ENCODE results near the gene NECTIN1. TPM values are rescaled to one million over a fixed set of nuclear protein-coding genes. Genes with fewer than 3 reads are reported as not detected.

NECTIN1 gene
- total and polyA plus RNA-seq, 2 of the 4 experiments (the other 2 are of a cell fraction) = 2.3 to 4.2 TPM

DNA sequence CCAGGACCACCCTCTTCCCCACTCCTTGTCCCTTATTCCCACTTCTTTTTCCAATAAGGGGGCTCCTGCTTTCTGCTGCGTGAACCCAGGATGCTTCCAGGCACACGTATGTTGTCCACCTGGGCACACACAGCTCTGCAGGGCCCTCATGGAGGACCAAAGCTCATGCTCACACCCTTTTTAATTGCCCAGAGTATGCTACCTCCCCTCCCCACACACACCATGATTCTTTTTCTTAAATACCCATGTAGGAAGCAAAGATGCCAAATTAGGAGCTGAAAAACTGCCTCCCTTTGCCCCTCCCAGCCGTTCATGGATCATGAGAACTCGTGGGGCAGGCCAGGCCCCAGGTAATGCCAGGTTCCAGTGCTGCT is 5.1 kb downstream of the NECTIN1 start:
- Histone ChIP-seq H3K18ac (ENCODE audit: low read depth, low read length) (no peak overlapping the region), H3K27me3 (ENCODE audit: control insufficient read depth, insufficient read depth, low read length) (no peaks in the 10 kb centered on the region), H3K9me1 (ENCODE audit: insufficient read depth, low read length) (no peaks in the 10 kb centered on the region), H4K20me1 (ENCODE audit: insufficient read depth, low read length) (peaks cover 5% of the 10 kb centered on the region), H2BK15ac (ENCODE audit: low read depth, low read length) (no peak overlapping the region), H3K36me3 (ENCODE audit: control insufficient read depth, insufficient read depth, low read length) (no peaks in the 10 kb centered on the region), H2AFZ (replicated peaks; ENCODE audit: low read length, poor library complexity) (no peak overlapping the region), H3K4me1 (ENCODE audit: control insufficient read depth, insufficient read depth, low read length) (peaks cover 4% of the 10 kb centered on the region; the same call in 1 of the 2 replicates), H2BK120ac (ENCODE audit: low read depth, low read length) (no peak overlapping the region), H3K27ac (ENCODE audit: insufficient read depth, low read length) (no peak overlapping the region), H2AK9ac (replicated peaks; ENCODE audit: low read depth, low read length, poor library complexity) (no peak overlapping the region), H3K4me2 (ENCODE audit: low read depth, low read length) (no peak overlapping the region), H4K8ac (ENCODE audit: low read depth in 2 of 2, low read length in 2 of 2) (no peak overlapping the region), H2BK5ac (ENCODE audit: low read depth, low read length, poor library complexity, severe bottlenecking) (no peak overlapping the region), H2AK5ac (ENCODE audit: low read depth, low read length) (no peak overlapping the region), H3K9ac (ENCODE audit: low read depth, low read length) (no peak overlapping the region), H4K91ac (ENCODE audit: insufficient read depth, low read depth, low read length) (no peak overlapping the region), H3K4me3 (ENCODE audit: insufficient read depth, low read depth, low read length) (no peak overlapping the region), H3K79me1 (ENCODE audit: low read depth in 1 of 2, low read length in 2 of 2) (no peaks in the 10 kb centered on the region), H2BK20ac (ENCODE audit: low read depth, low read length) (no peak overlapping the region), H3K23ac (ENCODE audit: low read depth, low read length) (no peak overlapping the region), H4K5ac (ENCODE audit: low read depth, low read length) (no peak overlapping the region), H3K9me3 (ENCODE audit: control insufficient read depth, insufficient read depth, low read length) (no peaks in the 10 kb centered on the region), H3K56ac (ENCODE audit: extremely low read depth, insufficient read depth, low read length) (no peak overlapping the region), H3K14ac (replicated peaks; ENCODE audit: low read depth, low read length) (no peak overlapping the region), H3K4ac (ENCODE audit: low read depth, low read length) (no peak overlapping the region)
- POLR2A ChIA-PET (ENCODE audit: unreplicated experiment) = no interaction called here
- ATAC-seq (ENCODE audit: low read depth) (no peak), DNase-seq (no peak)
- TF ChIP-seq SMC3 (IDR thresholded peaks at IDR 0.05; ENCODE audit: low read depth, low read length) (no peak), MXI1 (IDR thresholded peaks at IDR 0.05; ENCODE audit: borderline replicate concordance, low read depth, low read length) (no peak), MAFK (IDR thresholded peaks at IDR 0.05; ENCODE audit: low read depth, low read length) (no peak), NFE2L2 (IDR thresholded peaks at IDR 0.05; ENCODE audit: low read depth, low read length) (no peak), POLR2A (IDR thresholded peaks at IDR 0.05; ENCODE audit: low read depth, low read length) (no peak), RFX5 (IDR thresholded peaks at IDR 0.05; ENCODE audit: low read depth, low read length) (no peak), CEBPB (IDR thresholded peaks at IDR 0.05; ENCODE audit: low read depth, low read length) (no peak), BHLHE40 (IDR thresholded peaks at IDR 0.05; ENCODE audit: low read depth, low read length) (no peak), FOS (IDR thresholded peaks at IDR 0.05; ENCODE audit: low read depth, low read length) (no peak), RCOR1 (IDR thresholded peaks at IDR 0.05; ENCODE audit: insufficient replicate concordance, low read length) (no peak), MAZ (IDR thresholded peaks at IDR 0.05; ENCODE audit: borderline replicate concordance, low read depth, low read length) (no peak), CHD1 (IDR thresholded peaks at IDR 0.05; ENCODE audit: low read depth, low read length) (no peak), RAD21 (IDR thresholded peaks at IDR 0.05; ENCODE audit: low read length) (no peak)
- TF ChIP-seq, protein P1, sequence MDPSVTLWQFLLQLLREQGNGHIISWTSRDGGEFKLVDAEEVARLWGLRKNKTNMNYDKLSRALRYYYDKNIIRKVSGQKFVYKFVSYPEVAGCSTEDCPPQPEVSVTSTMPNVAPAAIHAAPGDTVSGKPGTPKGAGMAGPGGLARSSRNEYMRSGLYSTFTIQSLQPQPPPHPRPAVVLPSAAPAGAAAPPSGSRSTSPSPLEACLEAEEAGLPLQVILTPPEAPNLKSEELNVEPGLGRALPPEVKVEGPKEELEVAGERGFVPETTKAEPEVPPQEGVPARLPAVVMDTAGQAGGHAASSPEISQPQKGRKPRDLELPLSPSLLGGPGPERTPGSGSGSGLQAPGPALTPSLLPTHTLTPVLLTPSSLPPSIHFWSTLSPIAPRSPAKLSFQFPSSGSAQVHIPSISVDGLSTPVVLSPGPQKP (IDR thresholded peaks at IDR 0.05; ENCODE audit: borderline replicate concordance, low read depth, low read length) = no peak
- TF ChIP-seq, protein P2, sequence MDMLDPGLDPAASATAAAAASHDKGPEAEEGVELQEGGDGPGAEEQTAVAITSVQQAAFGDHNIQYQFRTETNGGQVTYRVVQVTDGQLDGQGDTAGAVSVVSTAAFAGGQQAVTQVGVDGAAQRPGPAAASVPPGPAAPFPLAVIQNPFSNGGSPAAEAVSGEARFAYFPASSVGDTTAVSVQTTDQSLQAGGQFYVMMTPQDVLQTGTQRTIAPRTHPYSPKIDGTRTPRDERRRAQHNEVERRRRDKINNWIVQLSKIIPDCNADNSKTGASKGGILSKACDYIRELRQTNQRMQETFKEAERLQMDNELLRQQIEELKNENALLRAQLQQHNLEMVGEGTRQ (IDR thresholded peaks at IDR 0.05; ENCODE audit: low read depth, low read length) = no peak
- TF ChIP-seq, protein P3, sequence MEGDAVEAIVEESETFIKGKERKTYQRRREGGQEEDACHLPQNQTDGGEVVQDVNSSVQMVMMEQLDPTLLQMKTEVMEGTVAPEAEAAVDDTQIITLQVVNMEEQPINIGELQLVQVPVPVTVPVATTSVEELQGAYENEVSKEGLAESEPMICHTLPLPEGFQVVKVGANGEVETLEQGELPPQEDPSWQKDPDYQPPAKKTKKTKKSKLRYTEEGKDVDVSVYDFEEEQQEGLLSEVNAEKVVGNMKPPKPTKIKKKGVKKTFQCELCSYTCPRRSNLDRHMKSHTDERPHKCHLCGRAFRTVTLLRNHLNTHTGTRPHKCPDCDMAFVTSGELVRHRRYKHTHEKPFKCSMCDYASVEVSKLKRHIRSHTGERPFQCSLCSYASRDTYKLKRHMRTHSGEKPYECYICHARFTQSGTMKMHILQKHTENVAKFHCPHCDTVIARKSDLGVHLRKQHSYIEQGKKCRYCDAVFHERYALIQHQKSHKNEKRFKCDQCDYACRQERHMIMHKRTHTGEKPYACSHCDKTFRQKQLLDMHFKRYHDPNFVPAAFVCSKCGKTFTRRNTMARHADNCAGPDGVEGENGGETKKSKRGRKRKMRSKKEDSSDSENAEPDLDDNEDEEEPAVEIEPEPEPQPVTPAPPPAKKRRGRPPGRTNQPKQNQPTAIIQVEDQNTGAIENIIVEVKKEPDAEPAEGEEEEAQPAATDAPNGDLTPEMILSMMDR (conservative IDR thresholded peaks at IDR 0.05; ENCODE audit: low read depth, low read length) = no peak
- CTCF ChIA-PET = no interaction called here
- WGBS, 2 experiments (ENCODE audit: extremely low coverage in 2 of 2, insufficient read length in 1 of 2) = 100% methylated on average over 1 of the region's 4 CpGs; no CpG with 5 or more reads in 1 of the 2 experiments
- in situ Hi-C loops (cut with MboI; ENCODE audit: low sequenced_read_pairs) (no loop called here), intact Hi-C loops (cut with micrococcal nuclease) (loop anchor here (10.0 kb wide), 1 partner anchor 359 kb away; no protein-coding TSS in a partner anchor), dilution Hi-C loops (cut with HindIII; ENCODE audit: low sequenced_read_pairs, unreplicated experiment) (no loop called here)
- BruUV-seq (replicated peaks) = no TSS peak

All from IMR-90 (cell line).